ENCODE data around the gene SERTAD2.
A peak's percentile ranks its signal among the peaks of the same experiment; 100 is the strongest.

Gene SERTAD2

DNA sequence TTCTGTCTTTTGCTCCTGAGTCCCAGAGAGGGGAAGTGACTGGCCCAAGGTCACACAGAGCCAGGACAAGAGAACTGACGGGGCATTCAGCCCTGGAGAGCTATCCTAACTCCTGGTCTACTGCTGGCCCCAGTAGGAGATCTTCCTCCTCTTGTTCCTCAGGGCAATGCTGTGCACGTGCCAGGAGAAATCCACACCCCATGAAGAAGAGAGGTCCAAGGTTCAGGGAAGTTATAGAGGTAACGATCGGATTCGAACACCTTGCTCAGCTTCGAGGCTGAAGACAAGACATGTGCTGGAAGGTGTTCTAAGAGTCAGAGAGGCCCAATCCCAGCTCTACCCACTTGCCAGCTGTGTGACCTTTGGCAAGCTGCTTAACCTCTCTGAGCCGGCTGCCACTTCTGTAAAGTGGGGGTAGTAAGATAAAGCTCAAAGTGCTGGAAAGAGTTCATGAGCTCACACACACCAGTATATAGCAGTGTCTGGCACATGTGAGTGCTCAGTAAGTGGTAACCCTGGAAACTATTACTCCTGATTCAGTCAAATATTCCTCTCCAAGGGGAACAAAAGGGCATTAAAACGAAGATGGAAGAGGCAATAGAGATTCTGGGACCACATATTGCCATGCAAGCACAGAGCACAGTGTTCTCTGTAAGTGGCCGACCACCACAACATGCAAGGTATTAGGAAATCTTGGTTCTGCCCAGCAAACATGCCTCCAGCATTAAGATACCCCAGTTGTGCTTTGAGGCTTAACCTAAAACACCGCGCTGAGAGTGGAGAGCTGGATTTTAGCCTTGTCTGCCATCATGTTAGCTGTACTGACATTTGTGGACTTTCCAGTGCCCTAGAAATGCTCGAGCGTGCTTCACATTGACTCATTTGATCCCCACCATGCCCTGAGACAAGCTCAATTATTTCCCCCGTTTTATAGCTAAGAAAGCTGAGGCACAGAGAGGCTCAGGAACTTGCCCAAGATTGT lies 25.6 kb downstream of the SERTAD2 start:
- no peak for DNase-seq (ENCODE audit: low spot score)

DNA sequence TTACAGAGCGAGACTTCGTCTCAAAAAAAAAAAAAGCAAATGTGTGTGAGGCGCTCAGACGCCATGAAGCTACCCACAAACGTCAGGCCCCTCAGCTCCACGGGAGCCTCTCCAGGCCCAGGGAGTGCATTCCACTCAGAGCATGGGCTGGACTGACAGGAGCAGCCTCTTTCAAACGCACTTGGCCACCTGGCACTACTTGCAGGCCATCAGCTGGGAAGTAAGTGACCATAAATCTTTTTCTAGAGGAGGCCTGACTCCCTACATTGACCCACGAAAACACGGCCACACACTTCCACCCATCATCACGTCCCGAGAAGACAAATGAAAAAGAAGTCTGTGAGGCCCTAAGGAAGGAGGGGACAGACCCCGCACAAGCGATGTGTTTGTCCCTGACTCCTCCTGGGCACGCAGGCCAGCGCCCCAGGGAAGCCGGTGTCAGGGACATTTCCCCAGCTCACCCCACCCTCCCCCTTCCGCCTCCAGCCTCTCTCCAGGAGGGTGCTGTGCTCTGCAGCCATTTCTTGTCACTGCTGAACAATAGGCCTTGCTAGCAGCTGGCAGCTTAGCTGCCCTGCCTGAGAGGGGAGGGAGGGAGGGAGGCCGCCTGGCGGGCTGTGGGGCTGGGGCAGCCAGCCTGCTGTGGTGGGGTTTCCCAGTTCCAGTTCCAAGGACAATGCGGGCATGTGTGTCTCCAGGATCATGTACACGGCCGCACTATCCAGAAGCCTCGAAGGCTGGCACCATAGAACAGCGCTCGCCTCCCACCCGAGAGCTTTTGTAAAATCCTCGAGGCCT lies 26.6 kb downstream of the SERTAD2 start:
- DNase-seq (ENCODE audit: low spot score): no peak

DNA sequence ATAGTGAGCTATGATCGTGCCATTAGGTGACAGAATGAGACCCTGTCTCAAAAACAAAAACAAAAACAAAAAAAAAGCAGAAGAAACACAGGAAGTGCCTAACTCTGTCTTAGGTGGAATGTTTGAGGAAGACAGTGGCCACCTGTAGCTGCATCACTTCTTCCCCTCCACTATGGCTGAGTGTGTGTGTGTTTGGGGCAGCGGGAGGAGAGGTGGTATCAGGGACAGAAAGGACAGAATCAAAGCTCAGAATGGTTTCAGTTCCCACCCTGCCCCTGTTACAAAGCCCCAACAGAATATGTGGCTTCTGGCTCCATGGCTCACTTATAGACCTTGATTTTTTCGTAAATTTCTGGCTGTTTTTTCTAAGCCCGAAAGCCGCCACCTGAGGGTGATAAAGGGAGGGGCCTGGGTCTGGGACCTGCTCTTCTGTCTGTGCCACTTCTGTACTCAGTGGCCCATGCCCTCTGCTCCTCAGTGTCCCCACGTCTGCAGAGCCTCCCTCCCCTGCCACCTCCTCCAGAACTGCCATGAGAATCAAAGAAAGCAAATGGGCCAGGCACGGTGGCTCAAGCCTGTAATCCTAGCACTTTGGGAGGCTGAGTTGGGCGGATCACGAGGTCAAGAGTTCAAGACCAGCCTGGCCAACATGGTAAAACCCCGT lies 27.4 kb downstream of the SERTAD2 start:
- no peak for DNase-seq (ENCODE audit: low spot score)

DNA sequence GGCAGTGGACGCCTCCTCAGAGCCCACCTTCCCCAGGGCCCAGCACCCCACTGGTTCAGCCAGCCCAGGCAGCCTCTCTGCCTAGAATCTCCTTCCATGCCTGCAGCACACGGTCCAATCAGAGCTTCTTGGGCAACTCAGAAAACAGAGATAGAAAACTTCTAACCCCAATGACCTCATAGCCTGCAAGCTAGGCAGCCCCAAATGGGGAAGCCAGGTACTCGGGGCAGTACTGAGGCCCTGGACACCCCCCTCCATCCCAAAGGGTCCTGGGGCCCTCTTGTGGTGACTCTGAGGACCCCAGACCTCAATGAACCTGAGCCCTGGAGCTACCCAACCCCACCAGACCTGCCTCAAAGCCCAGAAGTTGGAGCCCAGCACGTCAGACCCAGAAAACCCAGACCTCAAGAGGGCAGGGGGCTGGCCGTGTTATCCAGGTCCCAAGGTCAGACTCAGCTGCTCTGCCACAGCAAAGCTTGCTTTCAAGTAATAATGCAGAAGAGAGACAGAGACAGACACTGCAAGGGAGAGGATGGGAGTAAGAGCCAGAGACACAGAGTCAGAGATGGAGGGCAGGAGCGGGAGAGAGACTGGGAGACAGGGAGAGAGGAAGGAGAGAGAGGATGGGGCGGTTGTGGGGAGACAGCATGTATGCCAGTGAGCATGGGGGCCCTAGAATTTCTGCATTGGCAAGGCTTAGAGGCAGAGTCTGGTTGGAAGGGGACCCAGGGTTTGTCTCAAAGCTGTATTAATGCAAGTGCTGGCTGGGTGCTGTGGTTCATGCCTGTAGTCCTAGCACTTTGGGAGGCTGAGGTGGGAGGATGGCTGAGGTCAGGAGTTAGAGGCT lies 28.2 kb downstream of the SERTAD2 start:
- DNase-seq (ENCODE audit: low spot score): no peak

DNA sequence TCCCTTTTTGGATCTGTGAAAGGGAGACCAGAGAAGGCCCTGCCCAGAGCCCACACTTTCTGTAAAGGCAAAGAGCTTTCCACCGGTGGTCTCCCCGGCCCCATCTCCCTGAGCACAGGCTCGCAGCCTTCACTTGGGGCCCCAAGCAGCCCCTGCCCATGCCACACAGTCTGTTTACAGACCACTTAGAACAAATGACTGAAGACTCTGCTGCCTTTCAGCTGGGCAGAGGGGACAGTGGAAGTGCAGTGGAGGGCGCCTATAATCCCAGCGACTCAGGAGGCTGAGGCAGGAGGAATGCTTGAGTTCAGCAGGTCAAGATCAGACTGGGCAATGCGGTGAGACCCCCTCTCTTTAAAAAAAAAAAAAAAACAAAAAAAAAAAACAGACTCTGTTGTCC lies 28.9 kb downstream of the SERTAD2 start:
- no peak for DNase-seq (ENCODE audit: low spot score)

DNA sequence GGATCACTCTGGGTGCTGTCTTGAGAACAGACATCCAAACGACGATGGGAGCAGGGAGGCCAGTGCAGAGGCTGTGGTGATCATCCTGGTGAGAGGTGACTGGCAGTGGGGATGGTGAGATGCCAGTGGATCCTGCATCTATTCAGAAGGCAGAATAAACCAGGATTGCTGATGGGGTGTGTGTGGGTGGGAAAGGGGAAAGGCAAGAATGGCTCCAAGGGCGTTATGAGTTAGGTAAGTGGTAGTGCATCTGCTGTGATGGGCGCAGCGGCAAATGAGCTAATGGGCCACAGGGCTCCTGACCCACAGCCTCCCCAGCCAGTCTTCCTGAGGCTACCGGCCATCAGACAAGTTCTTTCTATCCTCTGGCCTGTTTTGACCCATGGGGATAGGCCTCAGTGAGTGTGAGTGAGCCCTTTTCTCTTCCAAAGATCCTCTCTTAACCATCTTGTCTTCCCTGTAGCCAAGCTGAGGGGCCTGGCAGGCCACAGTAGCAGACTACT lies 29.6 kb downstream of the SERTAD2 start:
- DNase-seq (ENCODE audit: low spot score): no peak

DNA sequence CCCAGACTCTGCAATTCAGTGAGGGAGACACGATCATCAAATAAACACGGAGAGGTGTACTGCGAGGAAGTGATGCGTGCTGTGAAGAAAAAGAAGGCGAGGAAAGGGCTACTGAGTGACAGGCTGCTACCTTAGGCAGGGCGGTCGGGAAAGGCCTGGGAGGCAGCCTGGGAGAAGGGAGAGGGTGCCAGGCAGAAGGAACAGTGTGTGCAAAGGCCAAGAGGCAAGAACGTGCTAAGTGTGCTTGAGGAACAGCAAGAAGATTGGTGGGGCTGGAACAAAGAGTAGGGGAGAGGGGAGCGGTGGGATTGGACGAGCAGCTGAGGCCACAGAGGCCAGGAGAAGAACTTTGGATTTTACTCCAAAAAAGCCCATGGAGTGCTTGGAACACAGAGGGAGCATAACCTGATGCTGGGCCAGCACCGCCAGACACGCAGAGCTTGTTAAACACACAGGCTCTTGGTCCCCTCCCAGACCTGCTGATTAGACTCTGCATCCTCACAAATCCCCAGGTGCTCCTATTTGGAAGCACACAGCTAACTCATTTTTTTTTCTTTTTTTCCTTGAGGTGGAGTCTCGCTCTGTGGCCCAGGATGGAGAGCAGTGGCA lies 30.4 kb downstream of the SERTAD2 start:
- no peak for DNase-seq (ENCODE audit: low spot score)

DNA sequence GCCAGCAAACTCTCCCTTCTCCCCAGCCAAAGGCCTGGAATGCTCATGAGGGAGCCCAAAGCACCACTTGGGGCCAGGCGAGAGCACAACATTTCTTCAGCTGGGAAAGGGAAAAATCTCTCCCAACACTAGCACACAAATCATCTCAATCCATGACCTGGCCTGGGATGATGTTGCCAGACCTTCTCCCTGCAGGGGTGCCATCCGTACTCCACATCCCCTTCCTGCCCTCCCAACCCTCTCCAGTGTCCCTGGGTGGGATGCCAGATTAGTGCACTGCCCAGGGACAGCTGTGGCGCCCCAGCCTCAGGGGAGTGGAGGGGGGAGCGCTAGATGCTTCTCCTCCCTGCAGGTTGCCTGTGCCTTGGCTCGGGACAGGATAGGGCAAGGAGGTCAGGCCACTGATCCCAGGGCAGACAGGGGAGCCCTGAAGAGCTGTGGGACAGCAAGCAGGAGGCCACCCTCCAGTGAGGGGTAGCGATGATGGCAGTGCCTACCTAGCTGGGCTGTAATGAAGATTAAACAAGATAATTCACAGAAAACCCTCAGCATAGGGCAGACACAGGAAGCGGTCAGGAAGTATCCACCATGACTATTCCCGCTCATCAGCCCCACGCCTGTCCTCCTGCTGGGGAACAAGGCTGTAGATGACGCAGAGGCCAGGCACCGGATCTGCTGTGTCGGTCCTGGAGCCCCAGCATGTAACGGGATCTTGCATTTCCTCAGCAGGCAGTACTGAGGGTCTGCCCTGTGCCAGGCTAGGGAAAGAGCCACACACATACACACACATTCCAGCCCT lies 31.1 kb downstream of the SERTAD2 start:
- DNase-seq (ENCODE audit: low spot score): no peak

DNA sequence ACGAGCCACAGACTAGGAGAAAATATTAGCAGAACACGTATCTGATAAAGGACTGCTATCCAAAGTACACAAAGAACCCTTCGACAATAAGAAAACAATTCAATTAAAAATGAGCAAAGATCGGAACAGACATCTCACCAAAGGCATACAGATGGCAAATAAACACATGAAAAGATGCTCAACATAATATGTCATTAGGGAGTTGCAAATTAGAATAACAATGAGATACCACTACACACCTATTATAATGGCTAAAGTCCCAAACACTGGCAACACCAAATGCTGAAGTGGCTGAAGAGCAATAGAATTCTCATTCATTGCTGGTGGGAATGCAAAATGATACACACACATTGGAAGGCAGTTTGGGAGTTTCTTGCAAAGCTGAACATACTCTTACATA lies 33.1 kb downstream of the SERTAD2 start:
- no peak for DNase-seq (ENCODE audit: low spot score)

DNA sequence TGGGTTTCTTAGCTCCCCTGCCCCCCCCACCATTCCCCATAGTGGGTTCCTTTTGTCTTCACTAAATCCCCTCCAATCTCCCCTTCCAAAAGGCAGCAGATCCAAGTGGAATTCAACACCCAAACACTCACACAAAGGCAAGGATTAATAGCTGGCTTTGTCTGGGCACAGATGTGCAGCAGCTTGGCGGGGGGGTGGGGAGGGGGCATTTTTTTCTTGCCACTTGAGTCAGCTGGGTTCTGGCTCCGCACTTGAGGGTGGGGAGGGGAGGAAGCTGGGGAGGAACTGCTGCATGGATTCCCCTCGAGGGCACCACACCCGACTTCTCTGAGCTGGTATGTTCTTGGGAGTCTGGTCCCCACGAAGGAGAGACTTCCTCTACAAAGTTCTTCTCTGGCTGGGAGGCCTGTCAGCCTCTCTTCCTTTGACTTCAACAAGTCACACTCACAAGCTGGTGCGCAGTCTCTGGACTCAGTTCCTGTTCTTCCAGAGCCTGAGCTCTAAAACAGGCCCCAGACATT lies 36.0 kb downstream of the SERTAD2 start:
- DNase-seq (ENCODE audit: low spot score): no peak

DNA sequence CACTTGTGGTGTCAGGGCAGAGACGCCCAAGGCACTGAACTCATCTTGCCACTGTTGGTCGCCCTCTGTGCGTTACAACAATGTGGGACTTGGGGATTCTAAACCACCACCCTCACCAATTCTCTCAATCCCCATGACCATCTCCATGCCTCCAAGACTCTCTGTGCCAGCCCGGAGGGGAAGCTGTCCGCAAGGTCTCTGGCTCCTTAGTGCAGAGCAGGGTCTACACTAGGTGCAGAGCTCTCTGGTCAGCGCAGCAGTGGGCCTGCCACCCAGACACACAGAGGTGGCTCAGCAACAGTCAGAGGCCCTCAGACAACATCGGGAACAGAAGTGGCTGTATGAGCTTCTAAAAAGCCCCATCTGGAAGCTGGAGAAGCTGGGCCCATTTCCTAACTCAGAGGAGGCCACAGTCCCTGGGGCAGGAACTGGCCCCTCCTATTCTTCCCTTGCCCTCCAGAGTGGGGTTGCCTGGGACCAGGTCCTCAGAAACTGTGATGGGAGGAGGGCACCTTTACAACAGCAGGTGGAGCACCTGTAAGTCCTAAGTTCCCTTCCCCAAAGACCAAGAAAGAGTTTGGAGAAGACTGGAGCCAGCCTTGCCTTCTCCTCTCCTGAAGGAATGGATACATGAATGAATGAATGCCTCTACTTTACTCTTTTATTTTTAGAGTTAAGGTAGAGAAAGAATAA lies 37.7 kb downstream of the SERTAD2 start:
- DNase-seq (ENCODE audit: low spot score): no peak

DNA sequence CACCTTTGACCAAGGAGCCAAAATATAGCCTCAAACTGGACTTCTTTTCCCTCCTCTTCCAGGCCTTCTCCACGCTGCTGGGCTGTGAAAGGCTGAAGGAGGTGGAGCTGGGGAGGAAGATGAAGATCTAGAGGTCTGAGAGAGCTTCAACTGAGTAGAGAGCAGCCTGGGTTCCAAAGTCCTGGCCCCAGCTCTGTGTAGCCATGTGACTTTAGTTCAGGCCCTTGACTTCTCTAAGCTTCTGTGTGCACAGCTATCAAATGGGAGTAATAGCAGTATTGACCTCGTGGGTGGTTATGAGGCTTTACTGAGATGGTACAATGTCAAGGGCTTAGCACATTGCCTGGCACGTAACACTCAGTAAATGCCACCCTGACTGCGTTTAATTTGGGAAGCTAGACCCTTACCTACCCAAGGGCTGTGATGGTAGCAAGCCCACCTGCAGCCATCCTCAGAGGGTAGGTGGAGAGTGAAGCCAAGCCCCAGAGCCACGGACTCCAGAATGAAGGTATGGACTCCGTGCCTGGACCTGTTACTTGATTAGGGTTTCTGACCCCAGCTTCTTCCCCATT lies 38.4 kb downstream of the SERTAD2 start:
- DNase-seq (ENCODE audit: low spot score): no peak

DNA sequence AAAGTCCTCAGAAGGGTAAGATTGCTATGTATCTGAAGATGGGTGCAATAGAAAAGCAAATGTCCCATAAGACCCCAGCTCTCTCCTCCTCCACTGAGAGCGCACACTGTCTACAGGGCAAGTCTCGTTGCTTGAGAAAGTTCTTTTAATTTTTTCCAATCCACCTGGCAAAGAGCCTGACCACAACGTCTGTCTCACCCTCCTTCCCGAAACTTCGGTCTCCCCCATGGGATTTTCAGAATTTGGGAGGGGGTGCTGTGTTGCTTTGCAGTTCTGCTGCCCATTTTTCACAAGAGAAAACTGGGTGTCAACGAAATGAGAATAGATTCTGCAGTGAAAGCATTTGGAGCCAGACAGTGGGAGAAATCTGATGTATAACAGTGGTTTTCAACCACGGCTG lies 40.4 kb downstream of the SERTAD2 start:
- no peak for DNase-seq (ENCODE audit: low spot score)

DNA sequence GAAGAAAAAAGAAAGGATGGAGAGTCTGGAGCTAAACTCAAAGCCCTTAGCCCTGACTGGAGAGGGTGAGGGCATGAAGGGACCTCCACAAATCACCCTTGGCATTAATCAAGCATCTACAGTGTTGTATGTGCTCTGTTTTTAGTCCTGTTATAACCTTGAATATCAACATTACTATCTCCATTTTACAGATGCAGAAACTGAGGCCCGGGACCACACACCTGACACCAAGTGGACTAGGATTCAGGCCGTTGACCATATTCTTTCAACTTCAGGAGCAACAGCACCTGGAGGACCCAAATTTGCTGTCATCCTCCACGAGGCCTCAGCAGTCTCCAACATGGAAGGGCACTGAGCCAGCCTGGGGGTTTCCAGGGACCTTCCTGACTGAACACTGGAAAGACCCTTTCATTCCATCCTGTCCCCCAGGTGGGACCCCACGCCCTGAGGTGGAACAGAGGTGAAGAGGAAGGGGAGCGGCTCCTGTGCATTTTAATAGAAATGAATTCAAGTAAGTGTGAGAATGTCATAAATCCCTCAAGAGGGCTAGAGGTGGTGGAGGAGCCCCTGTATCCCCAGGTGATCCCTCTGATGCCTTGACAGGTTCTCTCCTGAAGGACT lies 41.0 kb downstream of the SERTAD2 start:
- no peak for DNase-seq (ENCODE audit: low spot score)

DNA sequence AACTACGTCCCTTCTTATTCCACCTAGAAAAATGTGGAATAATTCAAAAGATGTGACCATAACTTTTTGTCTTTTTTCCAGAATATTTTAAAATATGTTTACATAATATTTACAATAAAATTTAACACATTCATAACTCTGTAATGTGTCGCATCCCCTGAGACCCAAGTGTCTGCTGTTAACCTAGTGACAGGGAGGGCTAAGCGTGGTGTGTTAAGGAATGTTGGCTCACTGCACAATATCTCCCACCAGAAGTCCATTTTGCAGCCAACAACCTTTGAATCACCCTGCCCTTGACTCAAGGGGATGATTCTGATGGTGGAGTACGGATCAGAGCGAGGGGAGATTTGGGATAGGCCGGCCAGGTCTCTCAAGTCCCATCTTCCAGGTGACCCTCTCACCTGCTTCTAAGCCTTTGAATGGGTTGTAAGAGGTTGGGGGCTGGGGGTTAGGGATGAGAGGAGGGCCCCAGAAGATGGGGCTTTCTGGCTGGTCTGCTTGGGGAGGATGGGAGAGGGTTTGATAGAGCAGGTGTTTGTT lies 43.3 kb downstream of the SERTAD2 start:
- no peak for DNase-seq (ENCODE audit: low spot score)

DNA sequence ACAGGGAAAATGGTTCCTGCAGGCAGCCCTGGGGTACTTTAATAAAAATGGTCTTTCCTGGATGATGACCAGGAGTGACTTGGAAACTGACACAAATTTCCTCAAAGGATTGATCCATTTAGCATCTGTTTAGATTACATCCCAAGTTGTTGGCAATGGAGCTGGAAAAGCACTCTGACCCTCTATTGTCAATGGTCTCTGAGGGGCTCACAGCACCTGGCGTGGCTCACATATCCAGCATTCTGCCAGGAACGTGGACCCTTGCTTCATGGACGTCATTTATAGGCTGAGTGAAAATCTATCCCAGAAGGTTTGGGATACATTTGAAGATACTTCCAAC lies 43.8 kb downstream of the SERTAD2 start:
- DNase-seq (ENCODE audit: low spot score): no peak

DNA sequence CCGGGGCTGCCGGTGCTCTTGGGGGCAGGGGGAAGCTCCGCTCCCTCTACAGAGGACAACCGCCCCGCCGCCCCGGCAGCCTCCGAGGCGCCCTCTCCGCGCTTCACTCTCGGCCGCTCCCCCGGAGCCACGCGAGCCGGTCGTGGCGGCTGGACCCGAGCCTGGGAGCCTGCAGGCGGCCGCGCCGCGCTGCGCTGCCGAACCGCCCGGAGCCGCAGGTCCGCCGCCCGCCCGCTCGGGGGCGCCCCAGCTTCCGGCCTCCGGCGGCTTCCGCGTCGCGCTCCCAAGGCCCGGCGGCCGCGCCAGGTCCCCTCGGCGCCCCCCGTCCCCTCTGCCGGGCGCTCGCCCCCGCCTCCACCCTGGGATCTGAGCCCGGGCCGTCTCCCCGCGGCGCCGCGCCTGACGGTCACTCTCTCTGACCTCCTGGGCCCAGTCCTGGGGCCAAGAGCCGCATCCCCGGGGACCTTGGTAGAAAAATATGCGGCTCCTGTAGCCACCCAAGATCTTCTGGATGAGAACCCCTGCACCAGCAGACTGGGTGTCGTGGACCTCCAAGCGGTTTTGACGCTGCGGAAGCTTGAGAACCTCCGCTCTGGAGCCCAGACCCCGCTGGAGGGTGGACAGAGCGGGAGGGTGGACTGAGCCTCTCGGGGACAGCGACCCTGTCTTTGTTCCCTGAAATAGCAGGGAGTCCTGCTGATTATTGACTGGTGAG lies 44.3 kb downstream of the SERTAD2 start:
- DNase-seq (ENCODE audit: low spot score): peak; percentile 63

DNA sequence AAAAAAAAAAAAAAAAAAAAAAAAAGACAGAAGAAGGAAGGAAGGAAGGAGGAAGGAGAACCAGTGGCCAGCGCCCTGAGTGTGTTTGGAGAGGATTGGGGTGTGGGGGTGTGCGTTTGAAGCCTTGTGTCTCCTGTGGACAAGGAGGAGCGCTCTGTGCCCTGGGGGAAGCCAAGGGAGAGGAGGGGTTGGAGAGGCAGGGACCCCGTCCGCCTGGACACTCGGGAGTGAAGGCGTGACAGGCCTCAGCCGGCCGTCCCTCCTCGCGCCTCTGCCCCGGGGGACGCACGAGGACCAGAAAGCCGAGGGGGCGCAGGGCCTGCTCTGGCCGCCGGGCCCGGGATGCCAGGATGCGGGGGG lies 44.9 kb downstream of the SERTAD2 start:
- no peak for DNase-seq (ENCODE audit: low spot score)
